Measurements from ENCODE around the gene C19orf73. TPM values are rescaled to one million over a fixed set of nuclear protein-coding genes. Genes with fewer than 3 reads are reported as not detected.

Gene C19orf73
- total RNA-seq, 3 donors from 2014 or later (not counting 1 experiment from before 2014, with no cell fraction given): 2.3 to 2.7 (median 2.7) TPM

- H3K27me3 ChIP-seq (ENCODE audit: control insufficient read depth, insufficient read depth, low read length): peaks cover 25% of the 10 kb centered on the region
- no peaks in the 10 kb centered on the region for H3K36me3 Mint-ChIP-seq
- TF ChIP-seq, protein P1, sequence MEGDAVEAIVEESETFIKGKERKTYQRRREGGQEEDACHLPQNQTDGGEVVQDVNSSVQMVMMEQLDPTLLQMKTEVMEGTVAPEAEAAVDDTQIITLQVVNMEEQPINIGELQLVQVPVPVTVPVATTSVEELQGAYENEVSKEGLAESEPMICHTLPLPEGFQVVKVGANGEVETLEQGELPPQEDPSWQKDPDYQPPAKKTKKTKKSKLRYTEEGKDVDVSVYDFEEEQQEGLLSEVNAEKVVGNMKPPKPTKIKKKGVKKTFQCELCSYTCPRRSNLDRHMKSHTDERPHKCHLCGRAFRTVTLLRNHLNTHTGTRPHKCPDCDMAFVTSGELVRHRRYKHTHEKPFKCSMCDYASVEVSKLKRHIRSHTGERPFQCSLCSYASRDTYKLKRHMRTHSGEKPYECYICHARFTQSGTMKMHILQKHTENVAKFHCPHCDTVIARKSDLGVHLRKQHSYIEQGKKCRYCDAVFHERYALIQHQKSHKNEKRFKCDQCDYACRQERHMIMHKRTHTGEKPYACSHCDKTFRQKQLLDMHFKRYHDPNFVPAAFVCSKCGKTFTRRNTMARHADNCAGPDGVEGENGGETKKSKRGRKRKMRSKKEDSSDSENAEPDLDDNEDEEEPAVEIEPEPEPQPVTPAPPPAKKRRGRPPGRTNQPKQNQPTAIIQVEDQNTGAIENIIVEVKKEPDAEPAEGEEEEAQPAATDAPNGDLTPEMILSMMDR (IDR thresholded peaks at IDR 0.05): no peak
- H3K4me1 Mint-ChIP-seq: peaks cover 26 to 52% of the 10 kb centered on the region in 2 donors
- H3K9me3 Mint-ChIP-seq: no peaks in the 10 kb centered on the region
- peaks cover 45% of the 10 kb centered on the region for H3K4me1 ChIP-seq (ENCODE audit: control insufficient read depth, insufficient read depth, low read length)
- ATAC-seq (peak in 2 of 3 donors; percentile 30 to 37), DNase-seq (peak; percentile 38 to 57)
- peaks cover 19 to 56% of the 10 kb centered on the region in 2 donors for H3K27me3 Mint-ChIP-seq (ENCODE audit: low read depth in 2 of 2)
- peak overlapping the region; percentile 96 for H3K4me3 Mint-ChIP-seq
- no peaks in the 10 kb centered on the region for H3K36me3 ChIP-seq (ENCODE audit: control insufficient read depth, insufficient read depth, low read length)
- intact Hi-C loops (cut with micrococcal nuclease): no loop called here
- peak overlapping the region in 1 of 2 donors; percentile 54 for H3K27ac Mint-ChIP-seq
- H3K9me3 ChIP-seq (ENCODE audit: control insufficient read depth, insufficient read depth, low read length): no peaks in the 10 kb centered on the region
- WGBS (ENCODE audit: insufficient coverage): under 1% methylated on average over 75 of the region's 75 CpGs
- H3K4me3 ChIP-seq (ENCODE audit: low read length): peak overlapping the region; percentile 56
- H3K27ac ChIP-seq (ENCODE audit: low read length): no peak overlapping the region
These were observed 31.4 kb upstream of the C19orf73 start for GRCh38 chr19:49150106-49150943.

- H3K4me1 Mint-ChIP-seq: peaks cover 27 to 52% of the 10 kb centered on the region in 2 donors
- peak overlapping the region; percentile 96 for H3K4me3 Mint-ChIP-seq
- H3K9me3 Mint-ChIP-seq: no peaks in the 10 kb centered on the region
- H3K9me3 ChIP-seq (ENCODE audit: control insufficient read depth, insufficient read depth, low read length): no peaks in the 10 kb centered on the region
- H3K4me1 ChIP-seq (ENCODE audit: control insufficient read depth, insufficient read depth, low read length): peaks cover 45% of the 10 kb centered on the region
- no peak overlapping the region for H3K27ac ChIP-seq (ENCODE audit: low read length)
- 3% methylated on average over 20 of the region's 23 CpGs for WGBS (ENCODE audit: insufficient coverage)
- intact Hi-C loops (cut with micrococcal nuclease): loop anchor here (10.0 kb wide), 1 partner anchor 155 kb away; the partner anchor contains the start of genes GYS1 and RUVBL2
- peak overlapping the region; percentile 56 for H3K4me3 ChIP-seq (ENCODE audit: low read length)
- DNase-seq (no peak), ATAC-seq (no peak)
- peak overlapping the region in 1 of 2 donors; percentile 54 for H3K27ac Mint-ChIP-seq
- no peaks in the 10 kb centered on the region for H3K36me3 Mint-ChIP-seq
- H3K27me3 ChIP-seq (ENCODE audit: control insufficient read depth, insufficient read depth, low read length): peaks cover 25% of the 10 kb centered on the region
- H3K36me3 ChIP-seq (ENCODE audit: control insufficient read depth, insufficient read depth, low read length): no peaks in the 10 kb centered on the region
- TF ChIP-seq, protein P1 (IDR thresholded peaks at IDR 0.05): no peak
- H3K27me3 Mint-ChIP-seq (ENCODE audit: low read depth in 2 of 2): peaks cover 19 to 55% of the 10 kb centered on the region in 2 donors
These were observed 30.7 kb upstream of the C19orf73 start for GRCh38 chr19:49149652-49150105.

DNA sequence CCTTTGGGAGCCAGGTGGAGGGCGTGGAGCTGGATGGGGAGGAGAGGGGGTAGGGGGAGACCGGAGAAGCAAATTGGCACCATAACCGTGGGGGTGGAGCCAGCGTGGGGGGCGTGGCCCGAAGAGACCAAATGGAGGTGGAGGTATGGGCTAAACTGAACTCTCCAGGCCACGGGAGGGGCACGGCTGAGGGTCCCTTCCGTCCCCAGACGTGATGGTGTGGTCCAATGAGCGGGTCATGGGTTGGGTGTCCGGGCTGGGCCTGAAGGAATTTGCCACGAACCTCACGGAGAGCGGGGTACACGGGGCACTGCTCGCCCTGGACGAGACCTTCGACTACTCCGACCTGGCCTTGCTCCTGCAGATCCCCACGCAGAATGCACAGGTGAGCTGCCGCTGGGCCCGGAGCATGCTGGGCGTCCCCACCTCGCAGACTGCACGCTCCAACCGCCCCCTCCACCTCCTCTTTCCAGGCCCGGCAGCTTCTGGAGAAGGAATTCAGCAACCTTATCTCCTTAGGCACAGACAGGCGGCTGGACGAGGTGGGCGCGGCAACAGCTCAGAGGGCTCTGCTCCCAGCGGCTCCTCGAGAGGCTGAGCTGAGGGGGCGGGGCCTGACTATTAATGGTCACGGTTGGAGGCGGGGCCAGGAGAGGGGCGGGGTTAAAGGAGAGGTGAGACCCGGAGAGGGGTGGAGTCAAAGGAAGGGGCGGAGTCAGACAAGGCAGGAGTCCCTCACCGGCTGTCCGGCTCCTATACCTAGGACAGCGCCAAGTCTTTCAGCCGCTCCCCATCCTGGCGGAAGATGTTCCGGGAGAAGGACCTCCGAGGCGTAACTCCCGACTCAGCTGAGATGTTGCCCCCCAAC lies 30.1 kb upstream of the C19orf73 start:
- Histone ChIP-seq H3K4me1 (ENCODE audit: control insufficient read depth, insufficient read depth, low read length) (peaks cover 45% of the 10 kb centered on the region), H3K4me3 (ENCODE audit: low read length) (peak overlapping the region; percentile 56), H3K36me3 (ENCODE audit: control insufficient read depth, insufficient read depth, low read length) (no peaks in the 10 kb centered on the region), H3K27ac (ENCODE audit: low read length) (no peak overlapping the region), H3K27me3 (ENCODE audit: control insufficient read depth, insufficient read depth, low read length) (peaks cover 25% of the 10 kb centered on the region), H3K9me3 (ENCODE audit: control insufficient read depth, insufficient read depth, low read length) (no peaks in the 10 kb centered on the region)
- Mint-ChIP-seq H3K4me1 (peaks cover 27 to 52% of the 10 kb centered on the region in 2 donors), H3K4me3 (peak overlapping the region; percentile 96), H3K36me3 (no peaks in the 10 kb centered on the region), H3K27me3 (ENCODE audit: low read depth in 2 of 2) (peaks cover 17 to 48% of the 10 kb centered on the region in 2 donors), H3K9me3 (no peaks in the 10 kb centered on the region), H3K27ac (no peak overlapping the region)
- ATAC-seq: peak; percentile 75 to 82 (median 79)
- 5% methylated on average over 49 of the region's 49 CpGs for WGBS (ENCODE audit: insufficient coverage)
- TF ChIP-seq, protein P1 (IDR thresholded peaks at IDR 0.05): no peak
- intact Hi-C loops (cut with micrococcal nuclease): loop anchor here (10.0 kb wide), 1 partner anchor 154 kb away; the partner anchor contains the start of genes GYS1 and RUVBL2
- DNase-seq: peak; percentile 80 to 84

Measured in natural killer cell (primary cell).